HG02943 (cell line): ENCODE results near the gene MOSPD3.

ENCODE experiments used
- ATAC-seq: cut with Tn5 transposase; IDR thresholded peaks from one replicate; pipeline ENCODE4 v1.9.1; 2021; ENCODE audit warnings: mild to moderate bottlenecking, low read depth, moderate library complexity; ENCODE audit not compliant: unreplicated experiment

The MOSPD3 gene

DNA sequence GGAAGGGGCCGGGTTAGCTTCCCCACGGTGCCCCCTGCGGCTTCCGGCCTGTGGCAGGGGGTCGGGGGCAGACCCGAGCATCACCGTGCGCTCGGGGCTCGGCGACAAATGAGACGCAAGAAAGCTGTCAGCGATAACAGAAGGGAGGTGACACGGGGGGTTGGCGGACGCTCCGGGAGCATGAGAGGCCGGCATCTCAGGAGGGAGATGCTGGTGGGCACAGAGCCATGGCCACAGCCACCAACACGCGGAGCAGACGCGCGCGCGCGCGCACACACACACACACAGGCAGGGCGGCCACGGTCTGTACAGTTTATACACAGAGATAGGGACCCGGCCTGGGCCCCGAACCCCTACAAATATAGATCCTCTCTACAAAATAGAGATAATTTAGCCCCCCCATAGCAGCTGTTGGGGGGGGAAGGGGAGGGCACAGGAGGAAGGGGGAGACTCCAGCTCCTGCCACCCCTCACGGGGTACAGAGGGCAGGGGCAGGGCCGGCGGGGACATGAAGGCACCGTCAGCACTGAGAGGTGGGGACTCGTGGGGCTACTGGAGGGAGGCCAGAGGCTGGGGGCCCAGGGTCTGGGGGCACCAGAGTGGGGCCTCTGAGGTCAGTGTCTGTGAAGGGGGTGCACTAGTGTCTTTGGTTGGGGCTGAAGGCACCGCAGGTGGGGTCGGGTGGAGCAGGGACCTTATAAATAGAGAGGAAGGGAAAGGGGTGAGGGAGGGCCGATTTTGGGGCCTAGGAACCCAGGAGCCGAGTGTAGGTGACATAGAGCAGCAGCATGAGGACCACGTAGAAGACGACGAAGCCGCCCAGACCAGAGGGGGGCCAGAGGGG lies 37.8 kb upstream of the MOSPD3 start:
- no peak for ATAC-seq

DNA sequence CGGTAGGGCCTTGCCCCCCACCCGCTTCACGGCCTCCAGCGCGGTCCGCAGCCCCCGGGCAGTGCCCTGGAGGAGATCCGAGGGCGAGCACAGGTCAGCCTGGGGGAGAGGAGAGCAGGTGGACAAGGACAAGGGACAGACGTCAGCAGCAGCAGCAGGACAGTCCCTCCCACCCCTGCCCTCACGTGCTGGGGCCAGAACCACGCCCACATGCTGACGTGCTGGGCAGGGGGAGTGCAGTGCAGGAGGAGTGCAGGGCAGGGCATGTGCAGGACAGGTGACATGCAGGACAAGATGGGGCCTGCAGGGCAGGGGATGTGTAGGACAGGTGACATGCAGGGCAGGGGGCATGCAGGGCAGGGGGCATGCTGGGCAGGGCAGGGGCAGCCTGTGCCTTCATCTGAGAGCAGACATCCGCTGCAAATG lies 37.1 kb upstream of the MOSPD3 start:
- no peak for ATAC-seq

DNA sequence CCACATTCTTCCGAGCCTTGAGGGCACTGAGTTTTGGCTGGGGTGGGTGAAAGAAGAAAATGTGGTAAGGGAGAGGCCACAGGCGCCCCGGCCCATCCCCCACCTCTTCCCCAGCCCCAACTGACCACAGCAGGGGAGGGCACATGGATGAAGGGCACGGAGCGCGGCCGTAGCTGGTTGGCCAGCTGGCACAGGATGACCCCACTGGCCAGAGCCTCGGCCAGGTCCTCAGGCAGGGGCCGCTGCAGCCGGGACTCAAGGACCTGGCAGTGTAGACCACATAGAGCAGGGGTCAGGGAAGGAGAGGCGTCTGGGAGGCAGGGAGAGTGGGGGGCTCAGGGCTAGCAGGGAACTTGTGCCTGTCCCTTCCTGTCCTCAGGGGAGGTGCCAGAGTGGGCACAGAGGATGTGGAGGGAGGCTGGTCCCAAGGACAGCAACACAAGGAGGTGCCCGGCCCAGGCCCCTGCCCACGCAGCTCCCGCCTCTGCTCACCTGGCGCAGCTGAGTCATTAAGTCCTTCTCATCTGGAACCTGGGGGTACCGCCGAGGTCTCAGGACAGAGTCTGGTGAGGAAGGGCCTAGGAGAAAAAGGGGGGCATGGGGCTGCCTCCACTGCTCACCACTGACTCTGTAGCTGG lies 36.5 kb upstream of the MOSPD3 start:
- ATAC-seq: no peak

DNA sequence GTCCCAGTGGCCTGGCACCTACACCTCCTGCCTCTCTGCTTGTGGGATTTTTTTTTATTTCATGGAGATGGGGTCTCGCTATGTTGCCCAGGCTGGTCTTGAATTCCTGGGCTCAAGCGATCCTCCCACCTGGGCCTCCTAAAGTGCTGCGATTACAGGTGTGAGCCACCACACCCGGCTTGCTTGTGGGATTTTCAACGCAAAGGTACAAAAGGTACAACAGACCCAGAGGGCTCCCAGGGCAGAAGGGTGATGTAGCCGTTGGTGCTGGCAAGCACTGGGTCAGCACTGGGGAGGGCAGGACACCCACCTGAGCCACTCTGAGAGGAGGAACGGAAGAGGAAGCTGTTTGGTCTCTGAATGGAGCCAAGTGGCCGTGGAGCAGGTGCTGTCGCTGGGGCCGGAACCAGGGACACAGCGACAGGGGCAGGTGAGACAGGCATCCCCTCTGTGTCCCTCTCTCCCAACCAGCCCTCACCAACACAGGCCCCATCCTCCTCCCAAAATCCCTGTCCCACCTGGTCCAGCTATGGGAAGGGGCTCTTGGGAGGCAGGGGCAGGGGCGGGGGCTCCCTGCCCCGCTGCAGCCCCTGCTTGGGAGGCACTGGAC lies 35.9 kb upstream of the MOSPD3 start:
- no peak for ATAC-seq

DNA sequence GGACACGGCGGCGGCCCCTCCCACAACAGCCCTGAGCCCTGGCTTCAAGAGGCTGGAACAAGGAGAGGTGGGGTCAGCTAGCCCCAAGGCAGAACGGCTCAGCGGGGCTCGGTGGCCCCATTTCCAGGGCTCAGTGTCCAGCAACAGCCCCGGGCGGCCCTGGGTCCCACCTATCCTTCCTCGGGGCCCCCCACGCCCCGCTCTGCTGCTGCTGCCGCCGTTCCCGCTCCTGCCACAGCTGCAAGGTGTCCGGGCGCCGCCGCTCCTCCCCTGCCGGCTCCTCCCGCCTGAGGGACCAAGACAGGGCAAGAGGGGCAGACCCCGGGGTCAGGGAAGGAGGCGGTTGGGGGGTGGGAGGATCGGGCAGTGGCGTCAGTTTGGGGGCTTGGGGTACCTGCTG lies 35.2 kb upstream of the MOSPD3 start:
- ATAC-seq: no peak

DNA sequence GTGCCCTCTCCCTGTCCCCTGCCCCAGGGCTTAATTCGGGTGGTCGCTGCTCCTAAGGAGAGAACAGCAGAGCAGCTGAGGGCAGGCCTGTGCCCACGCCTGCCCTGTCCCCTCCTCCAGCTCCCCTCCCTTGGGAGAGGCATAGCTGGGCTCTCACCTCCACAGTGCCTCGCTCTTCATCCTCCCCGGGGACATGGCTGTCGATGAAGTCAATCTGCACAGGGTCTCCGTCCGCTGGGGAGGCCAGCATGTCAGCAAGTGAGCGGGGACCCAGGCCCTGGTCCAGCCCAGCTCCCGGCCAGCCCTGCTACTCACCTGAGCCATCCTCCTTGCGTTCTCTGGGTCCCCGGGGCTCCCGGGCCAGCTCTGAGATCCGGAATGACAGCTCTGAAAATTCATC lies 34.8 kb upstream of the MOSPD3 start:
- ATAC-seq: no peak

DNA sequence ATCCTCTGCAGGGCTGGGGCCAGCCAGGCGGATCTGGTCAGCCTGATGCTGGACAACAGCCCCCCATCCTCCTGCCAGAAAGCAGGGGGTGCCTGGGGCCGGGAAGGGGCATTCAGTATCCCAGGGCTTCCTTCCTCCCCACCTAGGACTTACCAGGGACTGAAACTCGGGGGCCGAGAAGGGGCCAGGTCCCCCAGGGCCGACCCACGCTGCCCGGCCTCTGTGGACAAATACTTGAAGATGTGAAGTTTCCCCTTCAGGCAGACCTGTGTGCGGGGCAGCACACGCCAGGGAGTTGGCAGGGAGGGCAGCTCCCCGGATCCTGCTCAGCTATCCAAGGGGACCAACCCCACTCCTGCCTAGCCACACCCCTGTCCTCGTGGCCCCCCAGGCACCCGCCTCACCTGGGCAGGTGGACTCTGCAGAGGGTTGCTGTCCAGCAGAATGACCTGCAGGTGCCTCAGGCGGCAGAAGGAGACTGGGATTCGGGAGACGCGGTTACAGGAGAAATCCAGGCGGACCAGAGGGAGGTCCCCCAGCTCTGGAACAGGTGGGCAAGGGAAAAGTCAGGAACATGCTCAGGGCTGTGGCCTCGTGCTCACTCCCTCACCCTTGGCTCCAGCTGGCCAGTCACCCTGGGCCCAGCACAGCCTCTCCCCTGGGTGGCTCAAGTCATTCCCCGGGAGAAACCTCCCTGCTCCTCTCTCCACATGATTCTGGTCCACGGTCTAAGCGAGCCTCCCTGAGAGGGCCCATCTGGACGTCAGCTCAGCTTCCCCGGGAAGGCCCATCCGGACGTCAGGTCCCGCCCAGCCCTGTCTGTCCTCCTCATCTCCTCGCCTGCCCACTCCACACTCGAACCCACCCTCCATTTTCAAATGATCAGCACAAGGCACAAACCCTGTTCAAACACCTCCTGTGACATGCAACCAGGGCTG lies 33.8 kb upstream of the MOSPD3 start:
- ATAC-seq: no peak

DNA sequence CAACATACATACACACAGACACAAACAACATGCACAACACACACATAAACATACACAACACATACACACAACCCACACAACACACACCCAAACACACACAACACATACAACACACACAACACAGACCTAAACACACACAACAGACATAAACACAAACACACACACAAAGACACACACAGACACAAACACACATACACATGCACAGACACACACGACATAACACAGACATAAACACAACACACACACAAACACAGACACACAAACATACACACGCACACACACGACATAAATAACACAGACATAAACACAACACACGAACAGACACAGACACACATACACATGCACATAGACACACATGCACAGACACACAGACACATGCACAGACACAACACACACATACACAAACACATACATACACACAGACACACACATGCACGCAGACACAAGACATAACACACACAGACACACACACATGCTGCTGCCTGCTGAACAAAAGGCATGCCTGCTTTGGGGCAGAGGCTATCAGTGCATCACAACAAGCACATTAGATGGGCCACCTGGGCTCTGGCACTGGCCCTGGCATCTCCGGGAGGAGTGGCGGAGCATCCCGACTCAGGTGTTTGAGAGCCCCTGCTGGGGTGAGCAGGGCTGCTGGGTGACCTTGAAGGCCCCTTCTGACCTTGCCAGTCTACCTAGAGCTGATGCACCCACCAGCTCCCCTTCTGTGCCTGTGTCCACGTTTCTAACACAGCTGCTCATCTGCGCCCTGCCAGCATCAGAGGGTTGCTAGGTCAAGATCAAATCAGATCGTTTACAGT lies 31.7 kb upstream of the MOSPD3 start:
- no peak for ATAC-seq

DNA sequence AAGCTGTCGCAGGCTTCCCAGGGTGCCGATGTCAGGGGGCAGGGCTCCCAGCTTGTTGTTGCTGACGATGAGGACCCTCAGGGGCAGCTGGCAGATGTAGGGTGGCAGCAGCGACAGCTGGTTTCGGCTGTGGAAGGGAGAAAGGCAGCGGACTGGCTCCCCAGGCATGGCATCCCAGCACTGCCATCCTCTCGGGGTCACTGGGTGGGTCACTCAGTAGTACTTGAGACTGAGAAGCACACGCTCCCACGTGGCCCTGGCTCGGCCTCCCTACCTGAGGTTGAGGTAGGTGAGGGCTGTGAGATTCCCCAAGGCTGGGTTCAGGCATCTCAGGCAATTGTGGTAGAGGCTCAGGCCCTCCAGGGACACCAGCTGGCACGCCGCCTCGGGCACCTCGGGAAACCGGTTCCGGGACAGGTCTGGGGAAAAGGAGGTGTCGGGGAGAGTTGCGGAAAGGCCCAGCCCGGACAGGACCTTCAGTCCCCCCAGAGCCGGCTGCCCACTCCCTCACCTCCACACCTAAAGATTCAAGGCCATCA lies 30.2 kb upstream of the MOSPD3 start:
- no peak for ATAC-seq

DNA sequence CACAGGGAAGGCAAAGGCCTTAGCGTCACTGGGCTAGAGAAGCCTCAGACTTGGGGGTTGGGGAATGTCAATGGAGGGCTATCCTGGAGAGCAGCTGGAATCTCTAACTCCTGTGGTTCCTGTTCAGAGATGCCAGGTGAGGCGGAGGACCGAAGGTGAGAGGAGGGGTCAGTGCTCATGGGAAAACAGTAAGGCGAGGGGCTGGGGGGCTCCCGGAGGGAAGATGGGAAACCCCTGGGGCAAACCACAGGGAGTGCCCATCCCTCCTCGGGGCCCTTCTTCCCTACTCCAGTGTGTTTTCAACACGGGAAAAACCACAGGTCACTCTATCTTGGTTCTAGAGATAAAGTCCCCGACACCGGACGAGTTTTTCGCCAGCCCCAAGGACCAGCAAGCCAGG lies 29.7 kb upstream of the MOSPD3 start:
- no peak for ATAC-seq

DNA sequence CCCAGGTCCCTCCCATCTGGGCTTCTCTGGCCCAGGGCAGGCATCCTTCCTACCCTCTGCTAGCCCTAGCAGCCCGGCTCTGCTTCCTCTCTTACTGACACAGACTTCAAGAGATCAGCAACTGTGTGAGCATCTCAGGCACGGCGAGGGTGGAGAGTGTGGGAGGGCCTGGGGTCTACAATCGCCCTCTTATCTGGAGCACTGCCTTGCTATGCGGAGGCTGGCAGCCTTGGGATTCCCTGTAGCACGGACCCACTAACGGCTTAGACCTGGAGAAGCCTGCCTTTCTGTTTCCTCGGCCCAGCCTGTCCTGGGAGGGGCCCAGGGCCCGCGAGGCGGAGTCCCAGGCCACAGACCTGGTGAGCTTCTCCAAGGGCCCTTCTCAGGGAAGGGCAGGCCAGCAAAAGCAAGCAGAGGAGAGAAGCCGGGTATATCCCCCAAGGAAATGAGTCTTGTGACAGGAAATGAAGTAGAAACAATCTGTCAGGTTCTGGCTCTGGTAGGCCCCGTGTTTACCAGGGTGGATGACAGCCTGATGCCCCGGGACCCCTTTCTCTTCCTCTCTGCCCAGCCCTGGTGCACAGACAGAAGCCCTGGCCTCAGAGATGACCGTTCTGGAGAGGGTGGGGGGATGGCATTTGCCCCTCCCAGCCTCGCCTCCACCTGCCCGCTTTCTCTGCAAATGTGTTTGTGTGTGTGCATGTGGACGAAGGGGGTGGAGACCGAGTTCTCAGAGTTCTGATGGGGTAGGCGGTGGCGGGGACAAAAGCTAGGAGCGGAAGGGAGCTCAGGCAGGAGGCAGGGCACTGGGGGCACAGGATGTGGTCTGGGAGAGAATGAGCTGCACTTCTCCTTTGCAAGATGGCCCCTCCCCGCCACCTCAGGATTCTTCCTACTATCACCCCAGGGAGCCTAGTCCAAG lies 28.9 kb upstream of the MOSPD3 start:
- ATAC-seq: no peak

DNA sequence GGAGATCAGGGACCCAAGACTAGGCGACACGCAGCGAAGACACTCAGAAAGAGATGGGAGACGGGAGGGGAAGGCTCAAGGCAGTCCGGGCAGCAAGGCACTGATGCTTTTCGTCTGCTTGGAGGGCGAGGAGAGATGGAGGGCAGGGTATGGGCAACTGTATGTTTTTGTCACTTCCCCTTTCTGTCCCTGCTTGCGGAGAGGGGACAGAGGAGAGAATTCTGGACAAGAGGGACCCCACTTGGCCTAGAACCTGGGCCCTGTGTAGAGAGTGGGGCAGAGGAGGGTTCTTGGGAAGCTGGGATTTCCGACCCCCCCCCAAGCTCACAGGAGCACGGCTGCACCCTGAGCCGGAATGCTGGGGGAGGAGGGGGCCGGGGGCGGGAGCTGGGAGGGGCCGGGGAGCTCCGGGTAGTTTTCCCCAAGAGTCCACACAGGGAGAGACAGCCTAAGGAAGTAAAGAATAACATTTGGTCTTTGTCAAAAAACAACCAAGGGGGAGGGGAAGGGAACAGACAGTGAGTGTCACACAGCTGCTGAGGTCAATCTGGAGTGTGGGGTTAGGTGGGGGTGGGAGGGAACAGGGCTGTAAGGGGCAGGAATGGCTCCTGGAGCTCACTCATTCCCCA lies 28.2 kb upstream of the MOSPD3 start:
- no peak for ATAC-seq

DNA sequence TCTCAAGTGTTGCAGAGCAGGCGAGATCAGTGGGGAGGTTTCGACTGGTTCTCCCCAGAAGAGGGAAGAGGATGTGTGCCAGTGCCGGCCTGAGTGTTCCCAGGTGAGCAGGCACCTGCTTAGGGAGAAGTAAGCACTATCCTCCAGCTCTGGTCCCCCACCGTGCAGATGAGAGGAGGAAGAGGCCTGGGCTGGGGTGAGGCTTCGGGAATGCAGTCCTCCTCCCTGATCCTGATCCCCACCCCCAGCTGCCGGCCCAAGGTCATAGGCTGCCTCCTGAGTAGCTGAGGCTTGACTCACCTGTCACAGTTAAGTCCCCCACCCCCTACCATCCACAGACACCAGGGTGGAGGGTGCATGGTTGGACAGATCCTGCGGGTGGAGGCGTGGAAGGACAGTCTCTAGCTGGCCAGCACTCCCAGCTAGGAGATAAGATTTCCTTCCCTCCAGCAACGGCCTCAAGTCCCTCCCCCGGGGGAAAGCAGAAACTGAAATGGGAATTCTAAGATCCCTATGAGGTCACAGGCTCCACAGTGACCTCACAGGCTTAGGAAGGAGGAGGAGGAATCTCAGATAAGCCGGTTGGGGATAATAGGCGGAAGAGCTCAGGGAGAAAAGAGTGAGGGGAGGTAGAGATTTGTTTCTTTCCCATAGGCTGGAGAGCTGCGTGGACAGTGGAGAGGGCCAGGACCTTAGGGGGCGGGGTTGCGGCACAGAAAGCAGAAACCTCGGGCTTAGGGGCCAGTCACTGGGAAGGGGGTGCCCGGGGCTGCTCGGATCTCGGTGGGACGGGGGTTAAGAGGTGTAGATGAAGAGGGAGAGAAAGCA lies 27.4 kb upstream of the MOSPD3 start:
- no peak for ATAC-seq

DNA sequence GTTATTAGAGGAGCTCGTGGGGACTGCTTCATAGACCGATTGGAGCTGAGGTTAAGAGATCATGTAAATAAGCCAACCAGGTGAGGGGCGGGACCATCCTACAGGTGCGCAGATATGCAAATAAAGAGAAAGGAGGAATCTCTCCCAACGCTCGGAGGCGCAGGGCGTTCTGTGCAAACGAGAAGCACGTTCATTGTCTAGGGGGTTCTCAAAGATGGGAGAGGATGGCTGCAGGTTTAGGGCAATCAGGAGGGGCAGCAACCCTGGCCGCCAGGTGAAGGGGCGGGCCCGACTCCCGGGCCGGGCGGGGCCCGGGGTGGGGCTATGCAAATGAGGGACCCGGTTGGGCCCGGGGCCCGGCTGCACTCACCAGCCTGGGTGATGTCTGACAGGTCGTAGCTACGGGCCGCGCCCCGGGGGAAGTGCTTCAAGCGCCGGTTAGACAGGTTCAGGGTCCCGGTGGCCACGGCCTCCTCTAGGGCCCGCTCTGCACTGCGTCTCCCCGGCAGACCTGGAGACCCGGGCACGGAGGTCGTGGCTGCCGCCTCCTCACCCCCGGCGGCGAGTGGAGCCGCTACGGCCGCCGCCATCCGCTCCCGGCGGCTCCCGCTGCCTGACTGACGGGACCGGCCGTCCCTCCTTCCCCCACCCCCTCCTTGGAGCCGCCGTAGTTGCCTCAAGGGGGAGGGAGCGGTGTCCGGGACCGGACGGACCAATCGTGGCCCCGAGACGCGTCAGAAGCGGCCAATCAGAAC lies 26.7 kb upstream of the MOSPD3 start, which contains the start of gene LRCH4:
TSS of gene LRCH4 (minus strand) at position 619 of the 755 bp plus-strand sequence. CDS start at position 590, 29 bp downstream.
- ATAC-seq: no peak

DNA sequence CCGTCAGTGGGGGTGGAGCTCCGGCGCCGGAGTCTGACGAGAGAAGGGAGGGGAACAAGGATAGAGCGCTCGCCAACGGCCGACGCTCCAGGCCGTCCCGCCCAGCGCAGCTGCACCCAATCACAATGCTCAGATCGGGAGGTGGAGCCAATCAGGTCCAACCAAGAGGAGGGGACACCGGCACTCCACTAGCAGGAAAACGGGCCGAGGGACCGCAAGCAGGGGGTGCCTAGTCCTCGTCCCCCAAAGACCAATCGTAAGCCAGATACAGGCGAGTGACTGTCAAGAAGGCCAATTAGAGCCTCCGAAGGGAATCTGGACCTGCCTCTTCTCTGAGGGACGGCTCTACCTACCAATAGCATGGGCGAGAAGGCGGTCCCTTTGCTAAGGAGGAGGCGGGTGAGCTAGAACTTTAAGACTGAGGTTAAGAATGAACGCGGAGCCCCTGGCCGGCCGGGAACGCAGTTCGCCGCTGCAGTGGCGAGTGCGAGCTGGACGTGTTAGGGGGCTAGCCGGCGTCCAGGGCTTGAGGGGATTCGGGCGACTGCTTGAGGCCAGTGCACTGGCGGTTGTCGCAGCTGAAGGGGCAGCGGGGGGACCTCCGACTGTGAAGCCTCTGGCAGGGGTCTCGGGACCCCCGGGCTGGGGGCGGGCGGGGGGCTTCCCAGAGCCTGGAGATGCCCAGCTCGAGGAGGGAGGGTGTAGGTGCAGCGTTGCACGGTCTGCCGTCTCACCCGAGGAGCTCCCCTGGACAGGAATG lies 25.9 kb upstream of the MOSPD3 start, which contains the start of gene FBXO24:
TSS of gene FBXO24 (plus strand) at position 63 of the 760 bp plus-strand sequence. CDS start at position 361, 298 bp downstream.
- ATAC-seq: peak; percentile 83
